ENCODE data around the gene H1-8.

The H1-8 gene

GRCh38 chr3:129557548-129557894 lies 14.5 kb downstream of the H1-8 start:
- DNase-seq = no peak

- no peak for DNase-seq
Observed at GRCh38 chr3:129558081-129558771, 15.3 kb downstream of the H1-8 start.

GRCh38 chr3:129558772-129559564 lies 16.0 kb downstream of the H1-8 start:
- no peak for DNase-seq

GRCh38 chr3:129559565-129560079 lies 16.6 kb downstream of the H1-8 start:
- DNase-seq = no peak

GRCh38 chr3:129560269-129560787 lies 17.4 kb downstream of the H1-8 start:
- no peak for DNase-seq

GRCh38 chr3:129560911-129561594 lies 18.1 kb downstream of the H1-8 start:
- DNase-seq = no peak

- no peak for DNase-seq
Observed at GRCh38 chr3:129561619-129562248, 18.8 kb downstream of the H1-8 start.

GRCh38 chr3:129562803-129563202 lies 19.8 kb downstream of the H1-8 start:
- no peak for DNase-seq

GRCh38 chr3:129563332-129563731 lies 20.4 kb downstream of the H1-8 start:
- no peak for DNase-seq

GRCh38 chr3:129563850-129564535 lies 21.0 kb downstream of the H1-8 start:
- DNase-seq = no peak

- DNase-seq = no peak
Observed at GRCh38 chr3:129564981-129565644, 22.1 kb downstream of the H1-8 start.

GRCh38 chr3:129565902-129566301 lies 22.9 kb downstream of the H1-8 start:
- no peak for DNase-seq

GRCh38 chr3:129567176-129567705 lies 24.3 kb downstream of the H1-8 start:
- DNase-seq = no peak

GRCh38 chr3:129567939-129568338 lies 25.0 kb downstream of the H1-8 start:
- no peak for DNase-seq

GRCh38 chr3:129569856-129570255 lies 26.9 kb downstream of the H1-8 start:
- DNase-seq = no peak

- no peak for DNase-seq
Observed at GRCh38 chr3:129571605-129572547, 28.9 kb downstream of the H1-8 start.

GRCh38 chr3:129572603-129573002 lies 29.6 kb downstream of the H1-8 start:
- DNase-seq = no peak

GRCh38 chr3:129573493-129573892 lies 30.5 kb downstream of the H1-8 start:
- no peak for DNase-seq

GRCh38 chr3:129574206-129574605 lies 31.2 kb downstream of the H1-8 start:
- no peak for DNase-seq
